KMS-11 (cell line): ENCODE measurements around the gene C2CD4C.
"Not testable (repeated sequence)": the region's sequence is repeated elsewhere in the genome, so short reads cannot be mapped to it uniquely, and the experiment has no call there.

Experiments
- H2AFZ ChIP-seq: fragments of 200-600 bp; sonication (generic); 2 replicates; pipeline ENCODE4 v1.6.1; 2016; ENCODE audit warnings: antibody characterized with exemption, mixed run types, low read depth
- H3K27ac ChIP-seq: fragments of 200-600 bp; sonication (generic); 2 replicates; pipeline ENCODE4 v1.6.1; 2016; ENCODE audit warnings: mild to moderate bottlenecking, mixed run types
- H3K27me3 ChIP-seq: fragments of 200-600 bp; sonication (generic); 2 replicates; pipeline ENCODE4 v1.6.1; 2017; ENCODE audit warnings: mild to moderate bottlenecking, low read depth, mixed run types, moderate library complexity; ENCODE audit not compliant: insufficient read depth
- H3K36me3 ChIP-seq: fragments of 200-600 bp; sonication (generic); 2 replicates; pipeline ENCODE4 v1.6.1; 2017; ENCODE audit warnings: mild to moderate bottlenecking, mixed run types; ENCODE audit not compliant: insufficient read depth
- H3K4me1 ChIP-seq: fragments of 200-600 bp; sonication (generic); 2 replicates; pipeline ENCODE4 v1.6.1; 2016; ENCODE audit warnings: mild to moderate bottlenecking, low read depth, mixed run types; ENCODE audit not compliant: poor library complexity, severe bottlenecking
- H3K4me2 ChIP-seq: fragments of 200-600 bp; sonication (generic); 2 replicates; pipeline ENCODE4 v1.7.0; 2016; ENCODE audit warnings: mild to moderate bottlenecking, mixed run types
- H3K4me3 ChIP-seq: fragments of 200-600 bp; sonication (generic); IDR thresholded peaks from 2 replicates; pipeline ENCODE4 v1.6.1; 2017; ENCODE audit warnings: low read depth, low read length, mixed read lengths; ENCODE audit not compliant: insufficient read depth
- H3K79me2 ChIP-seq: fragments of 200-600 bp; sonication (generic); 2 replicates; pipeline ENCODE4 v1.6.1; 2016; ENCODE audit warnings: low read depth, mixed run types; ENCODE audit not compliant: insufficient read depth
- H3K9ac ChIP-seq: fragments of 200-600 bp; sonication (generic); 2 replicates; pipeline ENCODE4 v1.6.1; 2016; ENCODE audit warnings: mild to moderate bottlenecking, mixed run types
- H4K20me1 ChIP-seq: fragments of 200-600 bp; sonication (generic); 2 replicates; pipeline ENCODE4 v1.6.1; 2016; ENCODE audit warnings: mild to moderate bottlenecking, mixed run types; ENCODE audit not compliant: insufficient read depth
- CTCF ChIP-seq: fragments of 200-600 bp; sonication (generic); conservative IDR thresholded peaks from 2 replicates; pipeline ENCODE4 v1.6.1; 2017; ENCODE audit warnings: low read depth, mild to moderate bottlenecking, antibody characterized with exemption, low read length, moderate library complexity, mixed read lengths

C2CD4C gene

GRCh38 chr19:384799-385169 is 24.2 kb downstream of the C2CD4C start:
- peaks cover 47% of the 10 kb centered on the region for H3K27me3 ChIP-seq
- no peak overlapping the region for H3K4me3 ChIP-seq
- no peak overlapping the region for H3K9ac ChIP-seq
- no peak overlapping the region for H3K4me2 ChIP-seq
- H3K4me1 ChIP-seq: no peaks in the 10 kb centered on the region
- no peak for TF ChIP-seq CTCF
- no peaks in the 10 kb centered on the region for H3K79me2 ChIP-seq
- no peak overlapping the region for H2AFZ ChIP-seq
- no peak overlapping the region for H3K27ac ChIP-seq
- no peaks in the 10 kb centered on the region for H4K20me1 ChIP-seq
- H3K36me3 ChIP-seq: no peaks in the 10 kb centered on the region

- Histone ChIP-seq H3K4me3 (no peak overlapping the region), H3K9ac (no peak overlapping the region), H2AFZ (no peak overlapping the region), H3K4me2 (no peak overlapping the region), H3K4me1 (no peaks in the 10 kb centered on the region), H3K27me3 (peaks cover 45% of the 10 kb centered on the region), H3K27ac (no peak overlapping the region), H4K20me1 (no peaks in the 10 kb centered on the region), H3K79me2 (no peaks in the 10 kb centered on the region), H3K36me3 (no peaks in the 10 kb centered on the region)
- TF ChIP-seq CTCF: no peak
These were observed 24.8 kb downstream of the C2CD4C start for GRCh38 chr19:383922-384798.

- Histone ChIP-seq H3K36me3 (no peaks in the 10 kb centered on the region), H3K27me3 (peaks cover 53% of the 10 kb centered on the region), H3K4me1 (no peaks in the 10 kb centered on the region), H4K20me1 (no peaks in the 10 kb centered on the region), H3K4me2 (no peak overlapping the region), H3K79me2 (no peaks in the 10 kb centered on the region), H3K9ac (no peak overlapping the region), H3K4me3 (no peak overlapping the region), H2AFZ (no peak overlapping the region), H3K27ac (no peak overlapping the region)
- no peak for TF ChIP-seq CTCF
These were observed 25.9 kb downstream of the C2CD4C start for GRCh38 chr19:383040-383439.

GRCh38 chr19:382578-382977 is 26.4 kb downstream of the C2CD4C start:
- H2AFZ ChIP-seq, H3K9ac ChIP-seq, H3K36me3 ChIP-seq, H3K4me3 ChIP-seq, H3K4me1 ChIP-seq, H3K4me2 ChIP-seq, H3K27ac ChIP-seq, H3K79me2 ChIP-seq, H4K20me1 ChIP-seq: not testable (repeated sequence)
- H3K27me3 ChIP-seq: peaks cover 52% of the 10 kb centered on the region

GRCh38 chr19:381901-382300 is 27.0 kb downstream of the C2CD4C start:
- H3K4me1 ChIP-seq, H3K9ac ChIP-seq, H4K20me1 ChIP-seq, H3K36me3 ChIP-seq, H3K4me3 ChIP-seq, H2AFZ ChIP-seq, H3K27ac ChIP-seq, H3K4me2 ChIP-seq, H3K79me2 ChIP-seq: not testable (repeated sequence)
- H3K27me3 ChIP-seq: peaks cover 50% of the 10 kb centered on the region

GRCh38 chr19:380618-381219 is 28.2 kb downstream of the C2CD4C start:
- H3K36me3 ChIP-seq, H3K9ac ChIP-seq, H2AFZ ChIP-seq, H4K20me1 ChIP-seq, H3K4me2 ChIP-seq, H3K27ac ChIP-seq, H3K79me2 ChIP-seq, H3K4me3 ChIP-seq, H3K4me1 ChIP-seq: not testable (repeated sequence)
- H3K27me3 ChIP-seq: peaks cover 50% of the 10 kb centered on the region
